HepG2 (cell line): ENCODE data around the gene FAM120B. TPM values are rescaled to one million over a fixed set of nuclear protein-coding genes. Genes with fewer than 3 reads are reported as not detected.

Source experiments
- ATAC-seq: fragments of 200-7000 bp; cut with Tn5 transposase; 3 replicates; pipeline ENCODE4 v1.9.1; 2020; ENCODE audit warnings: mild to moderate bottlenecking, moderate library complexity
- BruUV-seq: library from RNA; stranded (reverse); fragments of 400-500 nt; replicated peaks from 2 replicates; lab custom pipeline; 2021; lab: Mats Ljungman, UMichigan
- CTCF ChIA-PET: fragments of 300-600 bp; formaldehyde crosslinking; extraction: SDS; loops from one replicate; lab custom pipeline; 2021; ENCODE audit warnings: low total read pairs, inconsistent platforms, low intra/inter-chr PET ratio; lab: Yijun Ruan, JAX
- POLR2A ChIA-PET: fragments of 350-600 bp; sonication (Branson Sonifier 250); formaldehyde crosslinking; loops from one replicate; lab custom pipeline; 2020; ENCODE audit warnings: antibody characterized with exemption, inconsistent platforms; lab: Yijun Ruan, JAX
- DNase-seq: peaks from one replicate; pipeline ENCODE4 v3.0.0-alpha.2; 2015; ENCODE audit warnings: low spot score
- FAIRE-seq: peaks from 3 replicates; lab custom pipeline; 2011; peaks lifted over from hg19 to GRCh38; lab: Jason Lieb, UNC
- H2AFZ ChIP-seq: one replicate; pipeline ENCODE4 v1.6.1; 2011; ENCODE audit warnings: low read length, inconsistent platforms
- H3K27ac ChIP-seq: fragments of 300-600 bp; 3 replicates; pipeline ENCODE4 v1.8.0; 2011; ENCODE audit warnings: mixed run types, mild to moderate bottlenecking, mixed read lengths, low read length, inconsistent platforms; ENCODE audit not compliant: insufficient read depth; ENCODE audit errors: extremely low read length
- H3K27me3 ChIP-seq, 2 experiments: fragments of 200-600 bp in 1 of 2; 2 replicates in 1 of 2; 3 replicates in 1 of 2; pipeline versions ENCODE4 v1.6.0 to v1.8.0; 2011; ENCODE audit warnings: low read length in 2 of 2, mild to moderate bottlenecking in 2 of 2, moderate library complexity in 2 of 2, inconsistent platforms in 1 of 2; ENCODE audit not compliant: insufficient read depth in 2 of 2, control insufficient read depth in 1 of 2
- H3K36me3 ChIP-seq, 2 experiments: fragments of 200-600 bp in 1 of 2; replicated peaks in 1 of 2; 2 replicates in 1 of 2; 3 replicates in 1 of 2; pipeline versions ENCODE4 v1.5.1 to v1.8.0; 2011; ENCODE audit warnings: low read length in 2 of 2, inconsistent platforms in 1 of 2; ENCODE audit not compliant: insufficient read depth in 2 of 2, control insufficient read depth in 1 of 2
- H3K4me1 ChIP-seq: 2 replicates; pipeline ENCODE4 v1.5.1; 2012; ENCODE audit warnings: low read length, inconsistent platforms; ENCODE audit not compliant: insufficient read depth
- H3K4me2 ChIP-seq: 2 replicates; pipeline ENCODE4 v1.6.0; 2011; ENCODE audit warnings: low read depth, low read length, inconsistent platforms
- H3K4me3 ChIP-seq, 3 experiments: fragments of 200-600 bp in 1 of 3; sonication (generic), shearing (Covaris generic) in 1 of 3; replicated peaks in 1 of 3; 2 replicates each; pipeline ENCODE4 v1.5.1; 2011 to 2016; ENCODE audit warnings: low read length in 3 of 3, inconsistent platforms in 2 of 3, low read depth in 2 of 3, mild to moderate bottlenecking in 2 of 3, control low read depth in 1 of 3, mixed read lengths in 1 of 3; ENCODE audit not compliant: insufficient read depth in 1 of 3
- H3K79me2 ChIP-seq: one replicate; pipeline ENCODE4 v1.6.1; 2011; ENCODE audit warnings: low read length, inconsistent platforms; ENCODE audit not compliant: insufficient read depth
- H3K9ac ChIP-seq: 2 replicates; pipeline ENCODE4 v1.6.0; 2011; ENCODE audit warnings: mild to moderate bottlenecking, low read depth, low read length, inconsistent platforms; ENCODE audit not compliant: insufficient read depth
- H3K9me3 ChIP-seq: 2 replicates; pipeline ENCODE4 v1.5.1; 2012; ENCODE audit warnings: mild to moderate bottlenecking, low read length
- H4K20me1 ChIP-seq: 2 replicates; pipeline ENCODE4 v1.6.0; 2011; ENCODE audit warnings: inconsistent platforms, mild to moderate bottlenecking, low read length, moderate library complexity; ENCODE audit not compliant: insufficient read depth
- CEBPB ChIP-seq: IDR thresholded peaks from 2 replicates; pipeline ENCODE4 v1.6.1; 2011; ENCODE audit warnings: low read depth, low read length, improper control_type of control experiment, borderline replicate concordance
- CERS6 ChIP-seq: sonication (generic); formaldehyde crosslinking; IDR thresholded peaks from 2 replicates; pipeline ENCODE4 v1.5.0; 2020; ENCODE audit warnings: missing genetic modification reagents
- ESRRA ChIP-seq: sonication (generic); formaldehyde crosslinking; IDR thresholded peaks from 2 replicates; pipeline ENCODE4 v1.5.1; 2020; ENCODE audit warnings: mild to moderate bottlenecking, low read depth, missing genetic modification reagents
- MBD4 ChIP-seq: IDR thresholded peaks from 2 replicates; pipeline ENCODE4 v1.6.1; 2012; ENCODE audit warnings: low read length, inconsistent platforms, borderline replicate concordance
- ZNF136 ChIP-seq: sonication (generic); formaldehyde crosslinking; IDR thresholded peaks from 2 replicates; pipeline ENCODE4 v1.8.1; 2022; ENCODE audit warnings: low read depth, mild to moderate bottlenecking, moderate library complexity, missing genetic modification reagents
- ZNF775 ChIP-seq: sonication (generic); formaldehyde crosslinking; IDR thresholded peaks from 2 replicates; pipeline ENCODE4 v1.4.0; 2020; ENCODE audit warnings: missing genetic modification reagents, mild to moderate bottlenecking, moderate library complexity, borderline replicate concordance
- WGBS: methylation state at CpG from one replicate; pipeline ENCODE4 v1.1.6; 2017; ENCODE audit warnings: low lambda C conversion rate; 5-methylcytosine and 5-hydroxymethylcytosine counted together
- in situ Hi-C: cut with HindIII; loops from 2 replicates; pipeline ENCODE4 v1.10.0; 2017; ENCODE audit warnings: low pct_unique_long_range_greater_than_20kb; ENCODE audit not compliant: extremely low pct_ligation_motif_present
- intact Hi-C: fragments of 100-400 bp; cut with micrococcal nuclease; formaldehyde crosslinking; loops from one replicate; pipeline ENCODE4 v1.10.0; 2022; ENCODE audit not compliant: unreplicated experiment
- polyA plus RNA-seq, 8 experiments: library from polyadenylated mRNA; depleted of rRNA in 3 of 8; stranded (reverse) in 7 of 8; unstranded in 1 of 8; fragments of >200 nt; fragmentation: Illumina TruSeq in 4 of 8; extraction: Trizol in 4 of 8; gene quantifications; 2 replicates each; pipeline versions ENCODE4 v1.2.1 to v1.2.3, GENCODE V29; 2011 to 2016; ENCODE audit warnings: low read depth in 4 of 8, missing spikeins in 1 of 8, mixed read lengths in 1 of 8; ENCODE audit not compliant: insufficient read depth in 1 of 8
- total RNA-seq, 5 experiments: library from RNA; depleted of rRNA; stranded (reverse); fragments of >200 nt; fragmentation: Illumina TruSeq; extraction: Trizol; gene quantifications; 2 replicates each; pipeline ENCODE4 v1.2.3, GENCODE V29; 2016; ENCODE audit warnings: low read depth in 1 of 5
- TF ChIP-seq, protein P1 (sequence below): sonication (generic); formaldehyde crosslinking; conservative IDR thresholded peaks from 2 replicates; pipeline ENCODE4 v1.5.0; 2020; ENCODE audit warnings: missing genetic modification reagents

The FAM120B gene
- total and polyA plus RNA-seq, 2 of the 13 experiments (the other 11 are each of a cell fraction or from before 2014, with no cell fraction given): 9.2 to 10.7 TPM

- no peak for TF ChIP-seq MBD4
- no peak for TF ChIP-seq ESRRA (CRISPR knock-in tag)
Measured at GRCh38 chr6:170274713-170275560, 31.6 kb upstream of the FAM120B start (continued).

DNA sequence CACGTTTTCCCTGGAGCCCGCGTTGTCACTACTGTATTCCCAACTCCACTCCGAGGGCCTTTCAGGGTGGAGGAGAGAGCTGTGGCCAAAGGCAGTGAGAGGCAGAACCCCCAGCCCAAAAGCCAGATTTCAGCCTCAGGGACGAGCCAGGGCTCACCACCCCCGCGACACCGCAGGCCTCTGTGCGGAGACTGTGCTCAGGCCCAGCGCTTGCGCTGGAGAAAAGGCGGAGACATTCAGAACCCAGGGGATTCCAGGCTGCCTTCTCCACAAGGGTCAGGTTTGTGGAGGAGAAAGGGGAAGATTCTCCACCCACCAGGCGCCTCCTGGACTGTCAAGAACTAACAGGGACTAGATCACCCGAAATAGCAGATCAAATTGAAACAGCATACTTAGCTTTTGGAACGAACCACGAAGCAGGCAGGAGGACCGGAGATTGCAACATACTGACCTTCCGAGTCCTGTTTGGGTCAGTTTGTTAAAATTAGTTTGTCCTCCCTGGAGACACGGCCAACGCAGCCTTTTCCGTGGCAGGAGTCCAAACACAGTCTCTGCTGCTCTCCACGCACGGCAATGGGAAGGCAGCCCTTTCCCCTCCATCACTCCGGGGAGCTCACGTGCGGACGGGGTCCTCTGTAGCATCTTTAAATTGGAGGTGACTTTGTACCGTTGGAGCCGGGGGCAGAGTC is 30.0 kb upstream of the FAM120B start:
- WGBS: 28% methylated on average over 23 of the region's 29 CpGs
- no peak overlapping the region for H3K9ac ChIP-seq
- no peak overlapping the region for H3K27ac ChIP-seq
- peaks cover 8% of the 10 kb centered on the region; the same call in 1 of the 2 replicates for H3K4me1 ChIP-seq
- no peaks in the 10 kb centered on the region for H3K79me2 ChIP-seq
- no peak overlapping the region for H3K4me2 ChIP-seq
- in situ Hi-C loops (no loop called here), intact Hi-C loops (no loop called here)
- no peaks in the 10 kb centered on the region for H3K9me3 ChIP-seq
- no peaks in the 10 kb centered on the region for H4K20me1 ChIP-seq
- BruUV-seq: no TSS peak
- FAIRE-seq: no peak
- ATAC-seq: no peak
- ChIA-PET CTCF (no interaction called here), POLR2A (no interaction called here)
- no peaks in the 10 kb centered on the region for H3K36me3 ChIP-seq
- no peak for DNase-seq
- no peak overlapping the region for H3K4me3 ChIP-seq
- H3K27me3 ChIP-seq: peaks cover 29 to 89% of the 10 kb centered on the region in 2 experiments
- no peak overlapping the region for H2AFZ ChIP-seq
- TF ChIP-seq, protein P1, sequence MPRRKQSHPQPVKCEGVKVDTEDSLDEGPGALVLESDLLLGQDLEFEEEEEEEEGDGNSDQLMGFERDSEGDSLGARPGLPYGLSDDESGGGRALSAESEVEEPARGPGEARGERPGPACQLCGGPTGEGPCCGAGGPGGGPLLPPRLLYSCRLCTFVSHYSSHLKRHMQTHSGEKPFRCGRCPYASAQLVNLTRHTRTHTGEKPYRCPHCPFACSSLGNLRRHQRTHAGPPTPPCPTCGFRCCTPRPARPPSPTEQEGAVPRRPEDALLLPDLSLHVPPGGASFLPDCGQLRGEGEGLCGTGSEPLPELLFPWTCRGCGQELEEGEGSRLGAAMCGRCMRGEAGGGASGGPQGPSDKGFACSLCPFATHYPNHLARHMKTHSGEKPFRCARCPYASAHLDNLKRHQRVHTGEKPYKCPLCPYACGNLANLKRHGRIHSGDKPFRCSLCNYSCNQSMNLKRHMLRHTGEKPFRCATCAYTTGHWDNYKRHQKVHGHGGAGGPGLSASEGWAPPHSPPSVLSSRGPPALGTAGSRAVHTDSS (CRISPR knock-in tag): no peak
- TF ChIP-seq ZNF136 (no peak), ZNF775 (no peak), CERS6 (CRISPR knock-in tag) (no peak), CEBPB (peak; percentile 58)
